Mucosa of descending colon (tissue), 3 donors: ENCODE results near the gene NLRC3. TPM values are rescaled to one million over a fixed set of nuclear protein-coding genes. Genes with fewer than 3 reads are reported as not detected.
A peak's percentile ranks its signal among the peaks of the same experiment; 100 is the strongest.

Experiments
- ATAC-seq: fragments of 200-7000 bp; cut with Tn5 transposase; one replicate; pipeline ENCODE4 v1.9.1; 2020; ENCODE audit warnings: mild to moderate bottlenecking, moderate library complexity
- DNase-seq, 3 donors: peaks; one replicate each; pipeline ENCODE4 v3.0.0-alpha.2; 2020
- H3K36me3 ChIP-seq: fragments of 200-600 bp; one replicate; pipeline ENCODE4 v1.8.0; 2021; ENCODE audit warnings: low read depth, mild to moderate bottlenecking
- H3K4me1 ChIP-seq: fragments of 200-600 bp; one replicate; pipeline ENCODE4 v1.8.0; 2021; ENCODE audit warnings: low read depth, mild to moderate bottlenecking
- H3K4me3 ChIP-seq: fragments of 200-600 bp; one replicate; pipeline ENCODE4 v1.8.0; 2021; ENCODE audit warnings: mild to moderate bottlenecking
- H3K9me3 ChIP-seq: fragments of 200-600 bp; one replicate; pipeline ENCODE4 v1.8.0; 2021; ENCODE audit warnings: mild to moderate bottlenecking
- intact Hi-C, 2 donors: fragments of 100-400 bp; cut with DNase I in 1 of 2; cut with micrococcal nuclease in 1 of 2; formaldehyde crosslinking; loops; one replicate each; pipeline versions ENCODE4 v1.11.0 to v1.11.1; 2022; cut with DNase I, micrococcal nuclease
- long read RNA-seq, 2 donors: library from polyadenylated mRNA; unstranded; transcript quantifications; one replicate each; pipeline ENCODE4 v2.0.0, GENCODE V29; 2019 to 2021
- total RNA-seq, 3 donors: library from RNA; stranded (reverse); fragmentation: NEBNext Ultra II Directional in 2 of 3; extraction: Animal tissue kit (Norgen Biotek cat#: 25700) in 2 of 3; gene quantifications; one replicate each; pipeline versions ENCODE4 v1.2.1 to v1.2.4, GENCODE V29; 2021 to 2023
- TF ChIP-seq, protein P1 (sequence below): fragments of 200-600 bp; IDR thresholded peaks from one replicate; pipeline ENCODE4 v1.8.0; 2022; ENCODE audit warnings: antibody characterized with exemption, mild to moderate bottlenecking
- donor health status: DM: no; HTN: no; CAD: no; lungs with moderate emphysema.
- donor health status: DM: no; HTN: no; CAD: no.
- donor health status: DM: no; HTN: yes; CAD: no.

The NLRC3 gene
- 1 to 10 TPM; 1.4 to 2.6 (median 1.7) TPM for total RNA-seq
- long read RNA-seq, donor 1, partial matches to known transcripts: 0 of 3 reads
- long read RNA-seq, donor 1, other reads (novel, unspliced or antisense): 3 of 3 reads
- long read RNA-seq, donor 2: 0 reads

DNA sequence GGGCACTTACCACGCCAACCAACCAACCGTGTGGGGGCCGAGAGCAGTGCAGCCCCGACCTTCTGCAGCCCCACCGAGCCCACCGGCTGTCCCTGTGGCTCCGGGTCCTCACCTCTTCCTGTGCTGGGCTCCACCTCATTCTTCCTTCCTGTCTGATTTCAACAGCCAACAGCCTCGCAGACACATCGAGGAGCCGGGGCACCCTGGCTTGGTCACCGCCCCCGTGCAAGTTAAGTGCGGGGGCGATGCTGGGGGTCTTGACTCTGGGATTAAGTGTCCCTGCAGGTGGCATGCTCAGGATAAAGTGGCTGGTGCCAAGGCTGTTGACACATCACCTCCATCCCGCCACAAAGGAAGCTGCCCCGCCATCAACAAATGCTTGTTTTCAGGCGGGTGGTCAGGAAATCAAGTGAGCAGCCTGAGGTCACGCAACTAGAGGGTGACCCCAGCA, at the start of gene NLRC3:
TSS of gene NLRC3 (minus strand) at position 102 of the 451 bp plus-strand sequence. CDS start 12,367 bp downstream, outside the sequence.
- peak; percentile 48 for ATAC-seq
- intact Hi-C loops: no loop called here
- TF ChIP-seq, protein P1, sequence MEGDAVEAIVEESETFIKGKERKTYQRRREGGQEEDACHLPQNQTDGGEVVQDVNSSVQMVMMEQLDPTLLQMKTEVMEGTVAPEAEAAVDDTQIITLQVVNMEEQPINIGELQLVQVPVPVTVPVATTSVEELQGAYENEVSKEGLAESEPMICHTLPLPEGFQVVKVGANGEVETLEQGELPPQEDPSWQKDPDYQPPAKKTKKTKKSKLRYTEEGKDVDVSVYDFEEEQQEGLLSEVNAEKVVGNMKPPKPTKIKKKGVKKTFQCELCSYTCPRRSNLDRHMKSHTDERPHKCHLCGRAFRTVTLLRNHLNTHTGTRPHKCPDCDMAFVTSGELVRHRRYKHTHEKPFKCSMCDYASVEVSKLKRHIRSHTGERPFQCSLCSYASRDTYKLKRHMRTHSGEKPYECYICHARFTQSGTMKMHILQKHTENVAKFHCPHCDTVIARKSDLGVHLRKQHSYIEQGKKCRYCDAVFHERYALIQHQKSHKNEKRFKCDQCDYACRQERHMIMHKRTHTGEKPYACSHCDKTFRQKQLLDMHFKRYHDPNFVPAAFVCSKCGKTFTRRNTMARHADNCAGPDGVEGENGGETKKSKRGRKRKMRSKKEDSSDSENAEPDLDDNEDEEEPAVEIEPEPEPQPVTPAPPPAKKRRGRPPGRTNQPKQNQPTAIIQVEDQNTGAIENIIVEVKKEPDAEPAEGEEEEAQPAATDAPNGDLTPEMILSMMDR: no peak

GRCh38 chr16:3625911-3626732, 48.9 kb upstream of the NLRC3 start:
- intact Hi-C loops: no loop called here
- Histone ChIP-seq H3K36me3 (no peaks in the 10 kb centered on the region), H3K9me3 (no peaks in the 10 kb centered on the region), H3K4me1 (no peaks in the 10 kb centered on the region), H3K4me3 (no peak overlapping the region)
- TF ChIP-seq, protein P1: no peak
- no peak for DNase-seq
- ATAC-seq: peak; percentile 64

More for the DNA sequence above, at the start of gene NLRC3:
- Histone ChIP-seq H3K4me3 (no peak within 1 kb of the TSS), H3K4me1 (no peaks in the 10 kb centered on the region), H3K9me3 (no peaks in the 10 kb centered on the region), H3K36me3 (no peaks in the 10 kb centered on the region)
- peak in 2 of 3 donors; percentile 22 to 45 for DNase-seq

DNA sequence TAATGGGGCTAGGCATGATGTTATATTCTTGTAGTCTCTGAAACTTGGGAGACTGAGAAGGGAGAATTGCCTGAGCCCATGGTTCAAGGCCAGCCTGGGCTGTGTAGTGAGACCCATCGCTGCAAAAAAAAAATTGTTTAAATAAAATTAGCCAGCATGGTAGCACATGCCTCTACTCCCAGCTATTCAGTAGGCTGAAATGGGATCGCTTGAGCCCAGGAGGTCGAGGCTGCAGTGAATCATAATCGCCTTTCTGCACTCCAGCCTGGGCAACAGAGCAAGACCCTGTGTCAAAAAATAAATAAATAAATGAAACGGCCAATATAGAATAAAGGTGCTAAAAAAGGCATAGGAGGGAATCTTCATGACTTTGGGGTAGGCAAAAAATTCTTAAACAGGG, 48.1 kb upstream of the NLRC3 start:
- DNase-seq (no peak), ATAC-seq (no peak)
- H3K4me1 ChIP-seq: no peaks in the 10 kb centered on the region
- no peaks in the 10 kb centered on the region for H3K36me3 ChIP-seq
- TF ChIP-seq, protein P1: no peak
- intact Hi-C loops: no loop called here
- H3K4me3 ChIP-seq: no peak overlapping the region
- H3K9me3 ChIP-seq: no peaks in the 10 kb centered on the region

DNA sequence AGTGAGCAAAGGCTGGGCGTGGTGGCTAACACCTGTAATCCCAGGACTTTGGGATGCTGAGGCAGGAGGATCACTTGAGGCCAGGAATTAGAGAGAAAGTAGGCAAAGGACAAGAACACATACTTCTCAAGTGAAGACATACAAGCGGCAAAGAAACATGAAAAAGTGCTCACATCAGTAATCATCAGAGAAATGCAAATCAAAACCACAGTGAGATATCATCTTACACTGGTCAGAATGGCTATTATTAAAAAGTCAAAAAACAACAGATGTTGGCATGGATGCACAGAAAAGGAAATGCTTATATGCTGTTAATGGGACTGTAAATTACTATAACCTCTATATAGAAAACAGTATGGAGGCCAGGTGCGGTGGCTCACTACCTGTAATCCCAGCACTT, 46.4 kb upstream of the NLRC3 start:
- DNase-seq (no peak), ATAC-seq (no peak)
- TF ChIP-seq, protein P1: no peak
- no peak overlapping the region for H3K4me3 ChIP-seq
- intact Hi-C loops: no loop called here
- H3K4me1 ChIP-seq: no peaks in the 10 kb centered on the region
- H3K9me3 ChIP-seq: no peaks in the 10 kb centered on the region
- H3K36me3 ChIP-seq: no peaks in the 10 kb centered on the region

DNA sequence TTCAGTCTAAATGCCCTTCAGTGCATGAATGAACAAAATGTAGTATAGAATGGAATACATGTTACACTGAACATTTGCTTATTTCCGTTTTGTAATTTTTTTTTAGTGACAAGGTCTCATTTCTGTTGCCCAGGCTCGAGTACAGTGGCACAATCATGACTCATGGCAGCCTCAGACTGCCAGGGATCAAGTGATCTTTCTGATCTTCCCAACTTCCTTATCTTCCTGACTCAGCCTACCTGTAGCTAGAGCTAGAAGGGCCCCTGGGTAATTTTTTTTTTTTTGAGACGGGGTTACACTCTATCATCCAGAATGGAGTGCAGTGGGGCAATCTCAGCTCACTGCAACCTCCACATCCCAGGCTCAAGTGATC, 41.6 kb upstream of the NLRC3 start:
- ATAC-seq (peak; percentile 64), DNase-seq (no peak)
- Histone ChIP-seq H3K4me1 (no peaks in the 10 kb centered on the region), H3K36me3 (no peaks in the 10 kb centered on the region), H3K9me3 (no peaks in the 10 kb centered on the region), H3K4me3 (no peak overlapping the region)
- intact Hi-C loops: no loop called here
- TF ChIP-seq, protein P1: no peak
